Right lobe of liver (tissue), 6 donors: Measurements from ENCODE around the gene HPSE. TPM values are rescaled to one million over a fixed set of nuclear protein-coding genes. Genes with fewer than 3 reads are reported as not detected.
"Not testable (repeated sequence)": the region's sequence is repeated elsewhere in the genome, so short reads cannot be mapped to it uniquely, and the experiment has no call there.

Experiments
- ATAC-seq, 4 donors: fragments of 200-7000 bp; cut with Tn5 transposase; one replicate each; pipeline ENCODE4 v1.9.1; 2020; ENCODE audit warnings: mild to moderate bottlenecking in 4 of 4, moderate library complexity in 4 of 4
- DNase-seq, 3 donors: peaks; one replicate each; pipeline ENCODE4 v3.0.0-alpha.2; 2020
- H3K27ac ChIP-seq, 3 donors: fragments of 200-600 bp; one replicate each; pipeline ENCODE4 v1.8.0; 2022
- H3K27me3 ChIP-seq, 2 donors: fragments of 200-600 bp; one replicate each; pipeline ENCODE4 v1.8.0; 2022
- H3K36me3 ChIP-seq, 4 donors: fragments of 200-600 bp; sonication (generic) in 1 of 4; one replicate each; pipeline versions ENCODE4 v1.5.1 to v1.8.0; 2017 to 2022; ENCODE audit warnings: control low read depth in 1 of 4
- H3K4me1 ChIP-seq, 4 donors: fragments of 200-600 bp; sonication (generic) in 1 of 4; one replicate each; pipeline versions ENCODE4 v1.5.1 to v1.8.0; 2017 to 2022; ENCODE audit warnings: control low read depth in 1 of 4
- H3K4me3 ChIP-seq, 3 donors: fragments of 200-600 bp; one replicate each; pipeline ENCODE4 v1.8.0; 2022
- H3K9me3 ChIP-seq, 4 donors: fragments of 200-600 bp; sonication (generic) in 1 of 4; one replicate each; pipeline versions ENCODE4 v1.5.1 to v1.8.0; 2017 to 2022; ENCODE audit warnings: control low read depth in 1 of 4
- POLR2A ChIP-seq: fragments of 450-650 bp; IDR thresholded peaks from one replicate; pipeline ENCODE4 v1.6.1; 2017; ENCODE audit warnings: antibody characterized with exemption, mild to moderate bottlenecking
- WGBS: methylation state at CpG from one replicate; pipeline ENCODE4 v1.1.6; 2018; ENCODE audit warnings: low coverage, low lambda C conversion rate; ENCODE audit not compliant: insufficient coverage; ENCODE audit errors: missing lambda C conversion rate; 5-methylcytosine and 5-hydroxymethylcytosine counted together
- intact Hi-C, 2 donors: fragments of 100-400 bp; cut with DNase I; formaldehyde crosslinking; loops; one replicate each; pipeline versions ENCODE4 v1.11.2 to v1.14.1; 2022
- total RNA-seq, 6 experiments: library from RNA; depleted of rRNA in 2 of 6; stranded (reverse); fragments of >200 nt in 2 of 6; fragmentation: NEBNext Ultra II Directional in 3 of 6; extraction: Animal tissue kit (Norgen Biotek cat#: 25700) in 3 of 6; gene quantifications; one replicate each; pipeline versions ENCODE4 v1.1.0 to v1.2.4, GENCODE V29; 2016 to 2023
- TF ChIP-seq, protein P1 (sequence below), 4 donors: fragments of 200-600 bp in 3 of 4; fragments of 450-650 bp in 1 of 4; IDR thresholded peaks; one replicate each; pipeline versions ENCODE4 v1.5.1 to v1.8.0; 2016 to 2022; ENCODE audit warnings: antibody characterized with exemption in 4 of 4, mild to moderate bottlenecking in 2 of 4
- donor health status: DM: no; HTN: yes; CAD: no.
- donor health status: DM: no; HTN: no; CAD: no.
- donor health status: DM: no; HTN: no; CAD: no.
- donor health status: DM: no; HTN: yes; CAD: no.
- donor health status: DM: no; HTN: yes; CAD: no.

The HPSE gene
- total RNA-seq, 6 experiments from 2014 or later, result 0.68 to 2.0 (median 1.2) TPM

DNA sequence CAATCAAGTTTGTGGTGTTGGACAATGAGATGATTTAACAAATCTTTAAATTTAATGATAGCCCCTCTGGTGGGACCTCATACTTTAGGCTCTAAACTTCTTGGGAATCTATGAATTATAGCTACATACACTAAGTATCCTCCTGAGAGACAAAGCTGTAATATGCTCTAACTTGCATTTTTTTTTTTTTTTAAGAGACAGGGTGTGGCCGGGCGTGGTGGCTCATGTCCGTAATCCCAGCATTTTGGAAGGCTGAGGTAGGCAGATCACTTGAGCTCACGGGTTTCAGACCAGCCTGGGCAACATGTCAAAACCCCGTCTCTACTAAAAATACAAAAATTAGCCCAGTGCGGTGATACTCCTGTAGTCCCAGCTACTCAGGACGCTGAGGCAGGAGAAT is 26.7 kb downstream of the HPSE start:
- Histone ChIP-seq H3K27ac (no peak overlapping the region), H3K36me3 (no peaks in the 10 kb centered on the region), H3K27me3 (no peaks in the 10 kb centered on the region), H3K4me3 (no peak overlapping the region), H3K9me3 (no peaks in the 10 kb centered on the region), H3K4me1 (no peaks in the 10 kb centered on the region)
- ATAC-seq, result no peak
- WGBS, result 68% methylated on average over 5 of the region's 7 CpGs
- intact Hi-C loops, result no loop called here
- no peak for DNase-seq
- TF ChIP-seq, protein P1, sequence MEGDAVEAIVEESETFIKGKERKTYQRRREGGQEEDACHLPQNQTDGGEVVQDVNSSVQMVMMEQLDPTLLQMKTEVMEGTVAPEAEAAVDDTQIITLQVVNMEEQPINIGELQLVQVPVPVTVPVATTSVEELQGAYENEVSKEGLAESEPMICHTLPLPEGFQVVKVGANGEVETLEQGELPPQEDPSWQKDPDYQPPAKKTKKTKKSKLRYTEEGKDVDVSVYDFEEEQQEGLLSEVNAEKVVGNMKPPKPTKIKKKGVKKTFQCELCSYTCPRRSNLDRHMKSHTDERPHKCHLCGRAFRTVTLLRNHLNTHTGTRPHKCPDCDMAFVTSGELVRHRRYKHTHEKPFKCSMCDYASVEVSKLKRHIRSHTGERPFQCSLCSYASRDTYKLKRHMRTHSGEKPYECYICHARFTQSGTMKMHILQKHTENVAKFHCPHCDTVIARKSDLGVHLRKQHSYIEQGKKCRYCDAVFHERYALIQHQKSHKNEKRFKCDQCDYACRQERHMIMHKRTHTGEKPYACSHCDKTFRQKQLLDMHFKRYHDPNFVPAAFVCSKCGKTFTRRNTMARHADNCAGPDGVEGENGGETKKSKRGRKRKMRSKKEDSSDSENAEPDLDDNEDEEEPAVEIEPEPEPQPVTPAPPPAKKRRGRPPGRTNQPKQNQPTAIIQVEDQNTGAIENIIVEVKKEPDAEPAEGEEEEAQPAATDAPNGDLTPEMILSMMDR (IDR thresholded peaks at IDR 0.05), result no peak
- no peak for TF ChIP-seq POLR2A

DNA sequence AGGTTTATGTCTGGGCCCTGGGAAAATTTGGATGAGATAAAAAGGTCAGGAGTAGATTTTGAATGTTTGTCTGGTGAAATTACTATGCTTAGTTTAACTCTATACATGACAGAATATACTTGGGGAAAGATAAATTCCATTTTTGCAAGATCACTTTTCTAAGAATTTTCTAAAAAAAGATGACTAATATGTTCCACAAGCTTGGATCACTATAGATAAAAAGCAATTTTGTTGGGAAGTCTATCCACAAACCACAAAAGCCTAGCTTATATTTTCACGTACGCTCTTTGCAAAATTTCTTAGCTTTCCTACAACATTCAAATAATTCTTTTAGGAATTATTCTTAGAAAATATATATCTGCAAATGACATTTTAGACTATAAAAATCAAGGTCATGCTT is 29.5 kb downstream of the HPSE start:
- Histone ChIP-seq H3K27me3 (no peaks in the 10 kb centered on the region), H3K9me3 (no peaks in the 10 kb centered on the region), H3K4me3 (no peak overlapping the region), H3K36me3 (no peaks in the 10 kb centered on the region), H3K4me1 (no peaks in the 10 kb centered on the region), H3K27ac (no peak overlapping the region)
- no peak for ATAC-seq
- WGBS, result 80% methylated on average over 2 of the region's 2 CpGs
- intact Hi-C loops, result no loop called here
- no peak for DNase-seq
- TF ChIP-seq, protein P1 (IDR thresholded peaks at IDR 0.05), result no peak
- TF ChIP-seq POLR2A, result no peak

DNA sequence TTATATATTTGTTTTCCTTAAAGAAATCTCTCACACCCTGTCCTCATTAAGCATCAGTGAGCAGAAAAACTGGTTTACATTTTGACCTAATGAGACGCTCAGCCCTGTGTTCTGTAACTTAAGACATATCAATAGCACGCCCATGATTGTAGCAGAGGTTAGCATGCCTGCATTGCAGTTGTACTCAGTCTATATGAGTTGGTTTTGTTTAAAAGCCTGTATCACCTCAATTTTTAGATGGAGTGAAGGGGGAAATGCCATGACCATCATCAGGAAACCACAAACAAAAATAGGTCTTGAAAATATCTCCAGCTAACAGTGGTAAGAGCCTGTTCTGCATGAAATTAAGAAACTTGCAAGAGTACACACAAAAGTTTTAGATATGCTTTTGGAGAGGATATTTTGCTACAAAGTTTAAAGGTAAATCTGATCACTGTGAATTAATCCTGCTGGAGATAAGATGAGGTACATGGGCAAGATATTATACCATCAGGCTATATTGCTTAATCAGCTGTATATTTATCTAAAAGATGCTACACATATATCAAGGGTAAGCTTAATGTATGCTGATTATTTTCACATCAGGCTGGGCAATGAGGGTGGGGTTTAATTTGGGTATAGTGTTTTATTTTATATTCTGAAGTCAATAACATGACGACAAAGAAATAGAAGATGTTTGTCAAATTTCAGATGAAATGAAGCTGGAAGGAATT is 36.9 kb downstream of the HPSE start:
- Histone ChIP-seq H3K4me3 (no peak overlapping the region), H3K27me3 (no peaks in the 10 kb centered on the region), H3K4me1 (no peaks in the 10 kb centered on the region), H3K36me3 (no peaks in the 10 kb centered on the region), H3K9me3 (no peaks in the 10 kb centered on the region), H3K27ac (no peak overlapping the region)
- TF ChIP-seq POLR2A, result no peak
- DNase-seq, result no peak
- WGBS, result 45% methylated on average over 3 of the region's 3 CpGs
- no peak for ATAC-seq
- intact Hi-C loops, result no loop called here

DNA sequence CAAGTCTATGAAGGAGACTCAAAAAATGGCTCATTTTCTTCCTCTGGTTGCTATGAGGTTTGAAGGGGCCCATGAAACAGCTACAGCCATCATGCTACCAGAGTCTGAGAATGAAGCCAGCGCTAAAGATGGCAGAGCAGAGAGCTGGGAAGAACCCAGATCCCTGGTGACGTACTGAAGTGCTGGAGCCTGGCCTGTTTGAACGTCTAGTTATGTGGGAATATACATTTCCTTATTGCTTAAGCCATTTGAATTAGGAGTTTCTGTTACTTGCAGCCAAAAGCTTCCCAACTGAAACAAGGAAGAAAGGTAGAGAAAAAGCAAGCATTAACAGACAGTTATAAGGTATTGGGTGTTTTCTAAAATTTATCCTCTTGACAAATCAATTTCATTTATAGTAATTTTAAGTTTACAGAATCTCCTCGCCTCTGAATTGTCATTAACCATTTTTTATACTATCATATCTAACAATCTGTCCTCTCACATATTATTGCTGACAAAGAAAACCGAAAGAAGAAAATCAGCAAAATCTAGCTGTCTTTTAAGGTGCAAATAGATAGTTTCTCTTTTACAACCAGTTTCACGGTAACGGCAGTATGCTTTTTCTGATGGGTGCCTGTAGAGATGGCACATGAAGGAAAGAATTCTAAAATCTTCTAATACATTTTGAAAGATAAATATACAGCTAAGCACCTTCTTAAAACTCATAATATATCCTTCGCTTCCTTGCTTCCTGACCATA is 41.2 kb downstream of the HPSE start:
- ATAC-seq, result no peak
- intact Hi-C loops, result no loop called here
- no peak for TF ChIP-seq POLR2A
- TF ChIP-seq, protein P1 (IDR thresholded peaks at IDR 0.05), result no peak
- no peaks in the 10 kb centered on the region for H3K4me1 ChIP-seq
- H3K9me3 ChIP-seq, result no peaks in the 10 kb centered on the region
- no peak overlapping the region for H3K4me3 ChIP-seq
- H3K27me3 ChIP-seq, result no peaks in the 10 kb centered on the region
- H3K27ac ChIP-seq, result no peak overlapping the region
- WGBS, result 75% methylated on average over 8 of the region's 8 CpGs
- no peak for DNase-seq
- no peaks in the 10 kb centered on the region for H3K36me3 ChIP-seq

DNA sequence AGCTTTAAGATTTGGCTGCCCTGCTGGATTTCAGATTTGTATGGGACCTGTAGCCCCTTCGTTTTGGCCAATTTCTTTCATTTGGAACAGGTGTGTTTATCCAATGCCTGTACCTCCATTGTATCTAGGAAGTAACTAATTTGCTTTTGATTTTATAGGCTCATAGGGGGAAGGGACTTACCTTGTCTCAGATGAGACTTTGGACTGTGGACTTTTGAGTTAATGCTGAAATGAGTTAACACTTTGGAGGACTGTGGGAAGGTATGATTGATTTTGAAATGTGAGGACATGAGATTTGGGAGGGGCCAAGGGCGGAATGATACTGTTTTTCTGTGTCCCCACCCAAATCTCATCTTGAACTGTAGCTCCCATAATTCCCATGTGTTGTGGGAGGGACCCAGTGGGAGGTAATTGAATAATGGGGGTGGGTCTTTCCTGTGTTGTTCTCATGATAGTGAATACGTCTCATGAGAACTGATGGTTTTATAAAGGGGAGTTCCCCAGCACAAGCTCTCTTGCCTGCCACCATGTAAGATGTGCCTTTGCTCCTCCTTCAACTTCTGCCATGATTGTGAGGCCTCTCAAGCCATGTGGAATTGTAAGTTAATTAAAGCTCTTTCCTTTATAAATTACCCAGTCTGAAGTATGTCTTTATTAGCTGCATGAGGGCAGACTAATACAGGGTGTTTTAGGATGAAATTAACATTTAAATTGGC is 44.4 kb downstream of the HPSE start:
- H3K9me3 ChIP-seq, H3K27me3 ChIP-seq, intact Hi-C loops, ATAC-seq, H3K4me3 ChIP-seq, H3K4me1 ChIP-seq, DNase-seq, H3K36me3 ChIP-seq, H3K27ac ChIP-seq: not testable (repeated sequence)
- WGBS, result 71% methylated on average over 3 of the region's 3 CpGs

DNA sequence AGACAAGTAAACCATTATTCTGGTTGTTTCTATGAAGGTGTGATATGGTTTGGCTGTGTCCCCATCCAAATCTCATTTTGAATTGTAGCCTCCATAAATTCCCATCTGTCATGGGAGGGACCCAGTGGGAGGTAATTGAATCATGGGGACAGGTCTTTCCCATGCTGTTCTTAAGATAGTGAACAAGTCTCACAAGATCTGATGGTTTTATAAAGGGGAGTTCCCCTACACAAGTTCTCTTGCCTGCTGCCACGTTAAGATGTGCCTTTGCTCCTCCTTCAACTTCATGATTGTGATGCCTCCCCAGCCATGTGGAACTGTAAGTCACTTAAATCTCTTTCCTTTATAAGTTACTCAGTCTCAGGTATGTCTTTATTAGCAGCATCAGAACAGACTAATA is 46.3 kb downstream of the HPSE start:
- intact Hi-C loops, DNase-seq, H3K9me3 ChIP-seq, H3K4me3 ChIP-seq, H3K27me3 ChIP-seq, ATAC-seq, H3K36me3 ChIP-seq, H3K4me1 ChIP-seq, H3K27ac ChIP-seq: not testable (repeated sequence)
- WGBS, result 31% methylated on average over 1 of the region's 1 CpG
